ENCODE results near the gene SHTN1.

Gene SHTN1

DNA sequence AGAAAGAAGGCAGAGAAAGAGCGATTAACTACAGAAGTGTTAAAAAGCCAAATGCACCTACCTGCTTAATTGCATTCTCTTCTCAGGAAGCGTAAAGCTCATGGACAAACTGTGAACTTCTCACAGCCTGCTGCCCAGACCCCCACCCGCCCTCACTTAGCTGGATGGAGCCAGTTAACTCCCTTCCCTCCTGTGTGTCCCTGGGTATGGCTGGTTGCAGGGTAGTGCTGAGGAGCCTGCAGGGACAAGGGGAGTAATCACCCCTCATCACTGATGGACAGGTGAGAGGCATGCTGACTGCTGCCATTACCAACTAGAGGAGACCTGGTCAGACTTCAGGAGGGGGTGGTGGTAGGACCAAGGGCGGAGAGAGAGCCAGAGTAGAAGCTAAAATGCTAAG is 118.2 kb downstream of the SHTN1 start:
- Histone ChIP-seq H3K9me3 (ENCODE audit: control insufficient read depth, insufficient read depth, low read length) (no peaks in the 10 kb centered on the region), H3K36me3 (ENCODE audit: insufficient read depth, low read length) (no peaks in the 10 kb centered on the region; the same call in 1 of the 2 replicates), H3K4me1 (ENCODE audit: insufficient read depth, low read length) (peaks cover 33% of the 10 kb centered on the region), H3K9ac (ENCODE audit: low read depth, low read length) (no peak overlapping the region)

DNA sequence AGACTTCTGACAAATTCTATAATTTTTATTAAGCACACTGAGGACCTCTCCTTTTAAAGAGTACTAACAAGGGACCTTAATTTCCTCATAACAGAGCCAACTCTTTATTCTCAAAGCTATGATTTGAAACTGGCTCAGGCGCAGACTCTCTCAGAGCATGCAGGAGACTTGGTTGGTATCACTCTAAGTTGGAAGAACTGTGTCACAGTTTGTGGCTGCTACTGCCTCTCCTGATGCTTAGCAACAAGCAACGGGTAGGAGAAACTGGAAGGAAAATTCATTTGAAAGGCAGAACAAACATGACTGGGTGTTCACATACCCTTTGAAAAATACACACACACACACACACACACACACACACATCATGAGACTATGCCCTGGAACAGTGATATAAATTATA is 122.3 kb downstream of the SHTN1 start:
- Histone ChIP-seq H3K9ac (ENCODE audit: low read depth, low read length) (no peak overlapping the region), H3K4me1 (ENCODE audit: insufficient read depth, low read length) (peaks cover 29% of the 10 kb centered on the region), H3K9me3 (ENCODE audit: control insufficient read depth, insufficient read depth, low read length) (no peaks in the 10 kb centered on the region), H3K36me3 (ENCODE audit: insufficient read depth, low read length) (no peaks in the 10 kb centered on the region; the same call in 1 of the 2 replicates)

DNA sequence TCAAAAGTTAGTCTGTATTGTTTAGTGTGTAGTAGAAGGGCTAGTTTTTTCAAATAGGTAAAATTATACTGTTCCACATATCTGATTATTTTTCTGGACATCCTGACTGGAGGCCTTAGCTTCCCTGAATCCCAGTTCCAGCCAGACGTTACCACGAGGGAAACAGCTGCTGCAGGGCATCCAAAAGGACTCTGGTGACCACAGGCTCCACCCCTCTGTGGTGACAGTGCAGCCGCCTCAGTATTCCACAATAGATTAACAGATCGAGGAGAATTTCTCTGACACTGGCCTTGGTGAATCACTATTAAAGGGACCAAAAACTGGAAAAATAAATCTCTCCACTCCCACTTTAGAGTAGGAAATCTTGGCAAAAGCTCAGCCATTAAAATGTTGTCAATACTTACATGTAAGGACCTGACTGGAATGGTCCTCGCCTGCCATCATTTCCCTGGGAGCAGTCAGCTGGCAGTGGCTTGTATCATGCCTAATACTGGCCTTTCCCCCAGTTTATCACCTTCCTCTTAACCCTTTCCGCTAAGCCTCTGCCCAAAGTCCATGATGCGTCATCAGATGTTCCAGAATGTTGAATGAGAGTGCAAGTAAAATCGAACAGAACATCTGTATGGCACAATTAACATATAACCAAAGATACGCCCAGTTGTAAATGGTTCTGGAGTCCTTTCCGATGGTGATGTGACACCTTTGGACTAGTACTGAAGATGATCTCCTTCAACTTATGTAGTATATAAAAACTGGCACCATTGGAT is 124.1 kb downstream of the SHTN1 start:
- Histone ChIP-seq H3K4me1 (ENCODE audit: insufficient read depth, low read length) (peaks cover 17% of the 10 kb centered on the region), H3K9ac (ENCODE audit: low read depth, low read length) (no peak overlapping the region), H3K9me3 (ENCODE audit: control insufficient read depth, insufficient read depth, low read length) (no peaks in the 10 kb centered on the region), H3K36me3 (ENCODE audit: insufficient read depth, low read length) (no peaks in the 10 kb centered on the region; the same call in 1 of the 2 replicates)

DNA sequence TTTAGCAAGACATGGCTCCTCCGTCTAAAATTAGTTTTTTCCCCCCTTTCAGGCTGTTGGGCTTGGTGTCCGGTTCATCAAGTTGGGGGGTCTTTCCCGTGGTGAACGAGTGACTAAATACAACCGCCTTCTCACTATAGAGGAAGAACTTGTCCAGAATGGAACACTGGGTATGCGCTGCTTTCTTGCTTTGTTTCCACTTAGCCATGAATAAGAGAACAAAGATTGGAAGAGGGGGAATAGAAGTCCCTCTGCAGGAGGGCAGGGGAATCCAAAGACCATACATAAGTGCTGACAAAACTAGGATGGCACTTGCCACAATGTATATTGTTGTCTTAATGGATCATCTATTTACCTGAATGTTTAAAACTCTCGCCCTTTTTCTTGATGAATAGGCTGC is 125.2 kb downstream of the SHTN1 start:
- no peaks in the 10 kb centered on the region for H3K9me3 ChIP-seq (ENCODE audit: control insufficient read depth, insufficient read depth, low read length)
- peaks cover 17% of the 10 kb centered on the region for H3K4me1 ChIP-seq (ENCODE audit: insufficient read depth, low read length)
- H3K36me3 ChIP-seq (ENCODE audit: insufficient read depth, low read length) = no peaks in the 10 kb centered on the region
- no peak overlapping the region for H3K9ac ChIP-seq (ENCODE audit: low read depth, low read length)

DNA sequence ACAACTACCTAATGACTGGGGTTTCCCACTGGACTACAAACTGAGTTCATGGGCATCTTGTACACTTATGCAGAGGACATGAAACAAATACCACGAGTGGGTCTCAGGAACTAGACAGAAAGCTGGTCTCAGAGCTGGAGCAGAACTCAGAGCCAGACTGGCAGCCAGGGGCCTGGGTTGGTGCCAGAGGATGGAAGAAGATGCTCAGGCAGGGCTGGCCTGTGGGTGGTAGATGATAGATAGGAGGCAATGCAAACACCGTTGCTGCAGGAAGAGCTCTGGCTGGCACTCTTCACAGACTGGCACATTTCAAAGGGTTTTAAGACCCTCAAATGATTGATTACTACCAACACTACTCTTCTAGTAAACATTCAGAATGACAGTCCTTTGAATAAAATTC is 126.9 kb downstream of the SHTN1 start:
- Histone ChIP-seq H3K9me3 (ENCODE audit: control insufficient read depth, insufficient read depth, low read length) (no peaks in the 10 kb centered on the region), H3K36me3 (ENCODE audit: insufficient read depth, low read length) (no peaks in the 10 kb centered on the region), H3K9ac (ENCODE audit: low read depth, low read length) (no peak overlapping the region), H3K4me1 (ENCODE audit: insufficient read depth, low read length) (peaks cover 22% of the 10 kb centered on the region)

DNA sequence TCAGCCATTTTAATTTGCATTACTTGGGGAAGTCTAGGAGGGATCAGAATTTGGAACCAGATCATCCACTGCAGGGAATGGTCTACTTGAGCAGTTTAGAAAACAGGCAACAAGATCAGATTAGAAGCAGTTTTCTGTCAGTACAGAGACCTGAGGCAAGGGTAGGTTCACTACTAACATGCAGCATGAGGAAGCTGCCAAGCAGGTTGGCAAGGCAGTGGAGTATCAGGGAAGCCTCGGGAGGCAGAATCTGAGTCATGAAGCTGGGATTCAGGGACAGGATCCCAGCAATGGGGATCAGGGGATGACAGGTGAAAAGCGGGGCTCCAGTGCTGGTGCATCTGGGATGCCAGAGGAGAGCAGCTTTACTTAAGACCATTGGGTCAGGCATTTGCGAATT is 127.6 kb downstream of the SHTN1 start:
- no peak overlapping the region for H3K9ac ChIP-seq (ENCODE audit: low read depth, low read length)
- H3K36me3 ChIP-seq (ENCODE audit: insufficient read depth, low read length) = no peaks in the 10 kb centered on the region
- no peaks in the 10 kb centered on the region for H3K9me3 ChIP-seq (ENCODE audit: control insufficient read depth, insufficient read depth, low read length)
- H3K4me1 ChIP-seq (ENCODE audit: insufficient read depth, low read length) = peaks cover 22% of the 10 kb centered on the region

DNA sequence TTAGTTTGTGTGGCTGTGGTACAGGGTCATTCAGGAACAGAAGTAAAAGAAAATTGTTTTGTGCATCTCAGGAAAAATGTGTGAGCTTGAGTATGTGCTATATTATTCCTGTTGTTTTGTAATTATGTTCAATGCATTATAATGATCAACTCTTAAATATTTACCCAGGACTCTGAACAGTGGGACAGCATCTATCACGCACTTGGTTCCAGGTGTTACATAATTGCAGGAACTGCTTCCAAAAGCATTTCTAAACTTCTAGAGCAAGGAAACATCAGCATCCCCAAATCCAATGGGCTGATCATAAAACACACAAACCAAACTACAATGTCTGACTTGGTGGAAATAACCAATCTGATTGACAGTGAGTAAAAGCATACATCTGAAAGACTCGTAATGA is 129.1 kb downstream of the SHTN1 start:
- H3K9me3 ChIP-seq (ENCODE audit: control insufficient read depth, insufficient read depth, low read length) = no peaks in the 10 kb centered on the region
- peaks cover 22% of the 10 kb centered on the region for H3K4me1 ChIP-seq (ENCODE audit: insufficient read depth, low read length)
- H3K36me3 ChIP-seq (ENCODE audit: insufficient read depth, low read length) = no peaks in the 10 kb centered on the region
- H3K9ac ChIP-seq (ENCODE audit: low read depth, low read length) = no peak overlapping the region

DNA sequence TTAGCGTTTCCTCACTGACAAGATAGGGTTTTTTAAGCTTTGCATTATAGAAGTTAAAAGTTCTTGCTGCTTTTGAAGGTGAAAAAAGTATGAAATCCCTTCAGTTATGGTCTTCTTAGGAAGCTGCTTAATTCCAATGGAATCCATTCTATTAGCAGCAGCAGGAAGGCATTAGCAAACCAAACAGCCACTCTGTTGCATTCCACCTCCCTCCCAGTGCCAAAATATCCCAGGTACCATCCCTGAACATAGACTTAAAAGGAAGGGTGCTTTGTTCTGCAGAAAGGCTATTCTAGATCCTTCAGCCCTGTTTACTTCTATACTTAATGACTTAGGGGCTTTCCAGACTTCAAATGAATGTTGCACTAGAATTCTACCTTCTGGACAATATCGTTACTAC is 131.9 kb downstream of the SHTN1 start:
- H3K9ac ChIP-seq (ENCODE audit: low read depth, low read length) = no peak overlapping the region
- no peaks in the 10 kb centered on the region for H3K36me3 ChIP-seq (ENCODE audit: insufficient read depth, low read length)
- H3K4me1 ChIP-seq (ENCODE audit: insufficient read depth, low read length) = 0 out of 2 replicates have a peak, but pooled peaks cover 6% of the 10 kb centered on the region
- no peaks in the 10 kb centered on the region for H3K9me3 ChIP-seq (ENCODE audit: control insufficient read depth, insufficient read depth, low read length)

DNA sequence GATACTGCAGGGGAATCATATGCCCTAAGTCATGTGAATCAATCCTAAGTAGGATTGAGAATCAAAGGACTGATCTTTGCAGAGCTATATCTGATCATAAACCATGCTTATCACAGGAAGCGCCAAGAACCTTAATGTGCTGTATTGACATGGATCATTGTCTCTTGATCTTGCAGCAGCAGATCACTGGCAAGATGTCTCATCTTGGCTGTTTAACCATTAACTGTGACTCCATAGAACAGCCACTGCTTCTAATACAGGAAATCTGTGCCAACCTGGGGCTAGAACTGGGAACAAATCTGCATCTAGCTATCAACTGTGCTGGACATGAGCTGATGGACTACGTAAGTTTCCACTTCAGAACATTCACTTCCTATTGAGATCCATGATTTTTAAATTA is 134.0 kb downstream of the SHTN1 start:
- Histone ChIP-seq H3K36me3 (ENCODE audit: insufficient read depth, low read length) (no peaks in the 10 kb centered on the region), H3K9ac (ENCODE audit: low read depth, low read length) (no peak overlapping the region), H3K4me1 (ENCODE audit: insufficient read depth, low read length) (0 out of 2 replicates have a peak, but pooled peaks cover 6% of the 10 kb centered on the region), H3K9me3 (ENCODE audit: control insufficient read depth, insufficient read depth, low read length) (no peaks in the 10 kb centered on the region)

DNA sequence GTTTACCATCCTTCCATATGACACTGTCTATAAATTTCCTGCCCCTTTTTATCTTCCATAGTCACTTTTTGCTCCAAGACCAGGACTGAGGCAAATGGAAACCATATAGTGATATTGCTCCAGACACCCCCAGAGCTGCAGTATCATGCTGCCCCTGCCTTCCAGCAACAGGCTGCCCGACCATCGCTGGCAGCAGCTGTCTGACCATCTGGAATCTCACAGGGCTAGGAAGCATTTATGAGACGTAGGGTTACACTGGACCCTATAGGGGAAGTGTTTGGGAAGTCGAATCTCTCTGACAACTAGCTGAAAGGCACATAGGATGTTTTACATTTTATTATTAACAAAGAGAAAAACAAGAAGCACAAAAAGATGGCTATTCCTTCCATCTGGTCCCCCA is 136.3 kb downstream of the SHTN1 start:
- no peaks in the 10 kb centered on the region for H3K36me3 ChIP-seq (ENCODE audit: insufficient read depth, low read length)
- H3K9me3 ChIP-seq (ENCODE audit: control insufficient read depth, insufficient read depth, low read length) = no peaks in the 10 kb centered on the region
- 0 out of 2 replicates have a peak, but pooled peaks cover 5% of the 10 kb centered on the region for H3K4me1 ChIP-seq (ENCODE audit: insufficient read depth, low read length)
- no peak overlapping the region for H3K9ac ChIP-seq (ENCODE audit: low read depth, low read length)

DNA sequence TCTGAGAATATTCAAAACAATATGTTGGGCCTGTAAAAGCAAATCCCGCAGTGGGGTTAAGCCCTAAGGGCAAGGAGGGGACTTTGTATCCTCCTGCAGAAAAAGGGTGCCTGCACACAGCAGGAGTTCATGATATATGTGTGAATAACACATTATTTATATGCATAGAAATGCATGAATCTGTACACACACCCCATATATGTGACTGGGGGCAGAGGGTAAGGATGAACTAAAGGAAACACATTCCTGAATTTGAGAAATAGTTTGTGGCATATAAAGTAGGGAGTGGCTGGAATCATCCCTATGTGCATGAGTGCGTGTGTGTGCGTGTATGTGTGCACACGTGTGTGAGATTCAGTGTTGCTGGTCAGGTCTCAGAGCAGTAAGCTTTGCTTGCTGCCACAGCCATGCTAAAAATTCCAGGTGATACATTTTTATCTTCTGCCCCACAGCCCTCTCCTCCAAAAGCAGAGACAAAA is 136.8 kb downstream of the SHTN1 start:
- H3K9me3 ChIP-seq (ENCODE audit: control insufficient read depth, insufficient read depth, low read length) = no peaks in the 10 kb centered on the region
- H3K4me1 ChIP-seq (ENCODE audit: insufficient read depth, low read length) = 0 out of 2 replicates have a peak, but pooled peaks cover under 1% of the 10 kb centered on the region
- H3K36me3 ChIP-seq (ENCODE audit: insufficient read depth, low read length) = no peaks in the 10 kb centered on the region
- H3K9ac ChIP-seq (ENCODE audit: low read depth, low read length) = no peak overlapping the region

DNA sequence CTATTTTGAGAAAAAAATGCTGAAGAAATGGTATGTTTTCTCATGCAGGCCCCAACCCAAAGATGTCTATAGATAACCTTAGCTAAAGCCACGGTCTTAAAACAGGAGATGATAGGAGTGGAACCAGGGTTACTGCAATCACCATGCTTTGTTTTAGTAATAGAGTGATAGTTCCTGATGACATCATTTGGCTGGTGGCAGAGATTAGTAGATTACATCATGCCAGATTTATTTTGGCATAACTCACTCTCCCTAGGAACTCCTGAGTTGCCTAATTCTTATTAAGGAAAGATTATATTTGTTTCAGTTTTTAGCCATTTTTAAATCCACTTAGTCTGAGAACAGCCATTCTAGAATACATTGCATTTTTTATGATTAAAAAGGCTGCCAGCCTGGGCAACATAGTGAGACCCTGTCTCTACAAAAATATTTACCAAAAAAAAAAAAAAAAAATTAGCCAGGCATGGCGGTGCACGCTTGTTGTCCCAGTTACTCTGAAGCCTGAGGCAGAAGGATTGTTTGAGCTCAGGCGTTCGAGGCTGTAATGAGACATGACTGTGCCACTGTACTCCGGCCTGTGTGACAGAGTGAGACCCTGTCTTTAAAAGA is 137.9 kb downstream of the SHTN1 start:
- no peaks in the 10 kb centered on the region for H3K4me1 ChIP-seq (ENCODE audit: insufficient read depth, low read length)
- H3K9ac ChIP-seq (ENCODE audit: low read depth, low read length) = no peak overlapping the region
- no peaks in the 10 kb centered on the region for H3K36me3 ChIP-seq (ENCODE audit: insufficient read depth, low read length)
- H3K9me3 ChIP-seq (ENCODE audit: control insufficient read depth, insufficient read depth, low read length) = no peaks in the 10 kb centered on the region

DNA sequence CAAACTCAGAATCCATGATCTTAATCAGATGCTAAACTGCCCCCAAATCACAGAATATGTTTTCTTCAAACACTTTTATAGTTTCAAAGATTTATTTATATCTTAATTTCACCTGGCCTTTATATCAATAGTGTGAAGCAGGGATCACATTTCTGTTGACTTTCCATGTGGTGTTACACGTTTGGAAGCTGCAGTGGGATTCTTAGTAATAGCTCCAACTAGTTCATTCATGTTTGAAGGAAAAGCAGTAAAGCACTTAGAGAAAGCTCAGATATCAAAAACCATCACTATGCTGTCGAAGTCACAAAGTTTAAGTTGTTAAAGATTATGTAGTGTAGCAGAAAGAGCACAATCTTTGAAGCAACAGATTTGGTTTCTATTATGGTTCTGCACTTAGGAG is 138.9 kb downstream of the SHTN1 start:
- Histone ChIP-seq H3K4me1 (ENCODE audit: insufficient read depth, low read length) (no peaks in the 10 kb centered on the region), H3K9ac (ENCODE audit: low read depth, low read length) (no peak overlapping the region), H3K36me3 (ENCODE audit: insufficient read depth, low read length) (no peaks in the 10 kb centered on the region), H3K9me3 (ENCODE audit: control insufficient read depth, insufficient read depth, low read length) (no peaks in the 10 kb centered on the region)

DNA sequence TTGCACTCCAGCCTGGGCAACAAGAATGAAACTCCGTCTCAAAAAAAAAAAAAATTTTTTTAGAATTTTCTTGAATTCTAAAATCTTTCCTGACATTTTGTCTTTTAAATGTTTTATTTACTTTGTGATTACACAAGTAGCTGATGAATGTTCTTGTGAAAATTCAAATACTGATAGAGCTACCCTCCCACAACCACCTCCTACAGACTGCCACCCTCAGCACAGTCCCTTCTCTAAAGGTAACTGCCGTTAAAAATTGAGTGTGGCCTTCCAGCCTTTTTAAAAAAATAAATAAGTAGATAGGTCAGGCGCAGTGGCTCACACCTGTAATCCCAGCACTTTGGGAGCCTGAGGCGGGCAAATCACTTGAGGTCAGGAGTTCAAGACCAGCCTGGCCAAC is 140.6 kb downstream of the SHTN1 start:
- H3K9ac ChIP-seq (ENCODE audit: low read depth, low read length) = no peak overlapping the region
- H3K9me3 ChIP-seq (ENCODE audit: control insufficient read depth, insufficient read depth, low read length) = no peaks in the 10 kb centered on the region
- H3K4me1 ChIP-seq (ENCODE audit: insufficient read depth, low read length) = no peaks in the 10 kb centered on the region
- no peaks in the 10 kb centered on the region for H3K36me3 ChIP-seq (ENCODE audit: insufficient read depth, low read length)

DNA sequence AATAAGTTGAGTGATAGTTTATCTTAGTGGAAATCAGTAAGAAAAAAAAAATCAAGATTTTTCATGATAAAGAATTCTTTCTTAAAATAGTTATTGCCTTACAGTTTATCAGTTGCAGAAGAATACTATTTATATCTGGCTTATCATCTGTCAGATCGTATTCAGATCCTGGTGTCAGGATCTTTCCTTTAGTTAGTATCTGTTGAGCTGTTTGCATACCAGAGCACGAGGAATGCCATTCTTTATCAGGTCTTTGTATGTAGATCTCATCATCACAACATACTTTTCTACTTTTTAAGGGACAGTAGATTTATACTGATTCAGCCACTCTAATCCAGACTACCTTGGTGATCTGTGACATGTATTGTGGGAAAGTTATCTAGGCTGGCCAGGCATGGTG is 143.2 kb downstream of the SHTN1 start:
- Histone ChIP-seq H3K9ac (ENCODE audit: low read depth, low read length) (no peak overlapping the region), H3K4me1 (ENCODE audit: insufficient read depth, low read length) (no peaks in the 10 kb centered on the region), H3K36me3 (ENCODE audit: insufficient read depth, low read length) (no peaks in the 10 kb centered on the region), H3K9me3 (ENCODE audit: control insufficient read depth, insufficient read depth, low read length) (no peaks in the 10 kb centered on the region)

Measured in ES-I3 (cell line).